GM18520 (cell line): ENCODE measurements around the gene UBAC2.

ENCODE experiments used
- ATAC-seq: cut with Tn5 transposase; IDR thresholded peaks from one replicate; pipeline ENCODE4 v1.9.1; 2021; ENCODE audit not compliant: unreplicated experiment

Gene UBAC2

GRCh38 chr13:99353836-99354235 lies 153.2 kb downstream of the UBAC2 start:
- ATAC-seq, result no peak

- peak; percentile 23 for ATAC-seq
Observed at GRCh38 chr13:99354371-99354951, 153.8 kb downstream of the UBAC2 start.

GRCh38 chr13:99355267-99356011 lies 154.8 kb downstream of the UBAC2 start:
- no peak for ATAC-seq

- no peak for ATAC-seq
Observed at GRCh38 chr13:99356012-99356261, 155.3 kb downstream of the UBAC2 start.

- ATAC-seq, result peak; percentile 40
Observed at GRCh38 chr13:99356262-99357091, 155.8 kb downstream of the UBAC2 start.

- ATAC-seq, result peak; percentile 34
Observed at GRCh38 chr13:99357131-99357596, 156.5 kb downstream of the UBAC2 start.

GRCh38 chr13:99357941-99358340 lies 157.3 kb downstream of the UBAC2 start:
- no peak for ATAC-seq

- ATAC-seq, result no peak
Observed at GRCh38 chr13:99359528-99359927, 158.9 kb downstream of the UBAC2 start.

GRCh38 chr13:99360696-99361095 lies 160.0 kb downstream of the UBAC2 start:
- ATAC-seq, result no peak

GRCh38 chr13:99361197-99361596 lies 160.5 kb downstream of the UBAC2 start:
- no peak for ATAC-seq

GRCh38 chr13:99362362-99362761 lies 161.7 kb downstream of the UBAC2 start:
- no peak for ATAC-seq

- ATAC-seq, result no peak
Observed at GRCh38 chr13:99363391-99363790, 162.7 kb downstream of the UBAC2 start.

GRCh38 chr13:99363949-99364348 lies 163.3 kb downstream of the UBAC2 start:
- ATAC-seq, result no peak

GRCh38 chr13:99366075-99366987 lies 165.7 kb downstream of the UBAC2 start:
- ATAC-seq, result no peak

GRCh38 chr13:99367106-99367616 lies 166.5 kb downstream of the UBAC2 start:
- no peak for ATAC-seq

- ATAC-seq, result no peak
Observed at GRCh38 chr13:99367663-99368448, 167.2 kb downstream of the UBAC2 start.

GRCh38 chr13:99370481-99371275 lies 170.0 kb downstream of the UBAC2 start:
- no peak for ATAC-seq

- no peak for ATAC-seq
Observed at GRCh38 chr13:99371956-99372355, 171.3 kb downstream of the UBAC2 start.

- ATAC-seq, result no peak
Observed at GRCh38 chr13:99373436-99373835, 172.8 kb downstream of the UBAC2 start.
